Adrenal gland (tissue), 5 donors: ENCODE data around the gene AMOT.

ENCODE experiments used
- CTCF ChIP-seq, 6 experiments: fragments of 450-650 bp in 4 of 6; fragments of 200-600 bp in 2 of 6; sonication (generic) in 1 of 6; IDR thresholded peaks; 1 replicate in 5 of 6; 2 replicates in 1 of 6; pipeline versions ENCODE4 v1.5.1 to v1.8.0; 2016 to 2021; ENCODE audit warnings: antibody characterized with exemption in 6 of 6, mild to moderate bottlenecking in 2 of 6, moderate library complexity in 1 of 6
- POLR2A ChIP-seq, 2 donors: fragments of 450-650 bp; IDR thresholded peaks; one replicate each; pipeline ENCODE4 v1.6.1; 2017; ENCODE audit warnings: antibody characterized with exemption in 2 of 2, mild to moderate bottlenecking in 2 of 2, moderate library complexity in 1 of 2
- donor health status: DM: no; HTN: no; CAD: no.

GRCh38 chrX:112779139-112779538 lies 61.5 kb downstream of the AMOT start:
- TF ChIP-seq CTCF (IDR thresholded peaks at IDR 0.05) (no peak), POLR2A (IDR thresholded peaks at IDR 0.05) (no peak)
